Naive B cell (primary cell): ENCODE results near the gene AQP6. TPM values are rescaled to one million over a fixed set of nuclear protein-coding genes. Genes with fewer than 3 reads are reported as not detected.

Source experiments
- ATAC-seq, 2 donors: fragments of 150-1000 bp; cut with Tn5 transposase; 2 replicates each; pipeline ENCODE4 v1.10.0; 2021; ENCODE audit warnings: low read depth in 2 of 2, mild to moderate bottlenecking in 2 of 2, moderate library complexity in 2 of 2
- DNase-seq: peaks from one replicate; pipeline ENCODE4 v3.0.0; 2022
- H3K27ac Mint-ChIP-seq, 6 donors: one replicate each; pipeline ENCODE4 v1.8.0; 2020 to 2022; ENCODE audit warnings: mild to moderate bottlenecking in 6 of 6, mixed read lengths in 6 of 6, moderate library complexity in 5 of 6, inconsistent platforms in 2 of 6
- H3K27me3 Mint-ChIP-seq, 3 donors: one replicate each; pipeline ENCODE4 v1.8.0; 2021 to 2022; ENCODE audit warnings: mixed read lengths in 3 of 3, mild to moderate bottlenecking in 1 of 3
- H3K36me3 Mint-ChIP-seq, 2 donors: one replicate each; pipeline ENCODE4 v1.8.0; 2020 to 2022; ENCODE audit warnings: mixed read lengths in 2 of 2, inconsistent platforms in 1 of 2, mild to moderate bottlenecking in 1 of 2
- H3K4me1 Mint-ChIP-seq, 3 donors: one replicate each; pipeline ENCODE4 v1.8.0; 2020 to 2022; ENCODE audit warnings: mixed read lengths in 3 of 3, inconsistent platforms in 1 of 3, mild to moderate bottlenecking in 1 of 3, moderate library complexity in 1 of 3
- H3K4me3 Mint-ChIP-seq, 8 donors: one replicate each; pipeline ENCODE4 v1.8.0; 2020 to 2022; ENCODE audit warnings: mild to moderate bottlenecking in 8 of 8, mixed read lengths in 8 of 8, moderate library complexity in 8 of 8, inconsistent platforms in 2 of 8
- H3K9me3 Mint-ChIP-seq, 7 donors: one replicate each; pipeline ENCODE4 v1.8.0; 2020 to 2022; ENCODE audit warnings: mixed read lengths in 7 of 7, mild to moderate bottlenecking in 5 of 7, inconsistent platforms in 2 of 7, moderate library complexity in 1 of 7
- polyA plus RNA-seq, 6 donors: library from polyadenylated mRNA; unstranded; fragments of 300-500 nt; fragmentation: Illumina TruSeq; gene quantifications; one replicate each; pipeline ENCODE4 v1.2.3, GENCODE V29; 2021; ENCODE audit warnings: low read depth in 6 of 6

AQP6 gene
- polyA plus RNA-seq, 6 donors from 2014 or later = not detected

DNA sequence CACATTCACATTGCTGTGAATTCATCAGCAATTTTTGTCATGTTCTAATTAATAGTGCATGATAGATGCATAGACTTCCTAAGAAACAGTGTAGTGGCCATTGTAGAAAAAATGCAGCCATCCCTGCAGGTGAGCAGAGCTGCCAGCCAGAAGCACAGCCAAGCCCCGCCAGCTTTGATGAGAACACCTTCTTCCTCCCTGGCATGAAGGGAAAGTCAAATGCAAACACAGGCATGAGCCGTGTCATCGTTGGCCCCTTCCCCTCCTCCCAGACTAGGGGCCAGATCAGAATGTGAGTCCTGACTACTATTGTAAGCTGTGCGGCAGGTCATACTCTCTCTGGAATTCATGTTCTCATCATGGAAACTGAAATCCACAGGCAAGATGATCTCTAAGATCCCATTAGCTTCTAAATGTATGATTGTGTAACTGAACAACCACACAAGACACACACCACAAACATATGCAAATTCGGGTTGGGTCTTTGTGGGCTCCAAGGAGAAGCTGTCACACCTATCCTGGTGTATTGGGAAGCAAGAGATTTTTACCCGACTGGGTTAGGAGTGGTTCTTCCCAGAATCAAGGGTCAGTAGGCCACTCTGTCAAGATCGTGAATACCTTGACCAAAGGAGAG, 25.0 kb upstream of the AQP6 start:
- peaks cover 25 to 43% (median 35%) of the 10 kb centered on the region in 3 donors for H3K27me3 Mint-ChIP-seq
- H3K27ac Mint-ChIP-seq = no peak overlapping the region
- DNase-seq = no peak
- H3K4me3 Mint-ChIP-seq = no peak overlapping the region
- no peak for ATAC-seq
- no peaks in the 10 kb centered on the region for H3K36me3 Mint-ChIP-seq
- H3K4me1 Mint-ChIP-seq = peaks cover 6 to 13% (median 11%) of the 10 kb centered on the region in 3 donors
- H3K9me3 Mint-ChIP-seq = no peaks in the 10 kb centered on the region

DNA sequence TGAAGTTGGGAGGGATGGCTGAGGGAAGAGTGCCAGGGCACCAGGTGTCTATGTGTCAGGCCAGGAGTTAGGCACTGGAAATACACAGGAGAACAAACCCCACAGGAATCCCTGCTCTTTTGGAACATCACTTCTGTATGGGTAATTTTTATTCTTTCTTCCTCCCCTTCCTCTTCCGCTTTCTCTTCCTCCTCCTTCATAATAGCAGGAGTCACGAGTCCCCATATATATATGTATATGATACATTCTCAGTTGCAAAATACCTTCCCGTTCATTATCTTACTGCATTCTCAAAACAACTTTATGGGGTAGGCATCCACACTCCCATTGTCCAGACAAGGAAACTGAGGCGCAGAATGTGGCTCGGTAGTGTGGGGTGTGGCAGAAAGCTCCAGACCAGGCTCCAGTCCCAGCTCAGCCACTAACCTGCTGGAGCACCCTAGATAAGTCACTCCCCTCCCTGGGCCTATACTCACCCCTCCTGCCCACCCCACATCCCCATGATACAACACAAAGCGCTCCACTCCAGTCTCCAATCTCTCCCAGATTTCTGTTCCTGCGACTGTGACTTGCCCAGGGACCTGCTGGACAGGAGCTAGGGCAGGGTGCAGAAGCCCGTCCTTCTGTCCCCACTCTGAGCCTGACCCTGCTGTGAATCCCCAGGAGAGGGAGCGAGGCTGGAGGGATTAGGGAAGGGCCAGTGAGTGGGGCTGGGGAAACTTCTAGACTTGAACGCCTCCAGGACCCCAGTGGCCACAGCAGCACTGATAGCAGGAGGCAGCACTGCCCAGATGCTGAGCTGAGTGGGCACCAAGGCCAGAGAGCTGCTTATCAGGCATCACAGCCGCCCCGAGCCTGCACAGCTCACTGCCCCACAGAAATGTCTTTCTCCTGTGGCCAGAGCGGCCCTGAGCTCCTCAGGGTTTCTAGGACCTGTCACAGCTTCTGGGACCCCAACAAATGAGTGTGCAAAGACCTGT, 23.6 kb upstream of the AQP6 start:
- Mint-ChIP-seq H3K36me3 (no peaks in the 10 kb centered on the region), H3K27me3 (peaks cover 29 to 52% (median 40%) of the 10 kb centered on the region in 3 donors), H3K27ac (peak overlapping the region in 1 of 6 donors; percentile 57), H3K9me3 (no peaks in the 10 kb centered on the region), H3K4me1 (peaks cover 6 to 13% (median 11%) of the 10 kb centered on the region in 3 donors), H3K4me3 (no peak overlapping the region)
- DNase-seq (no peak), ATAC-seq (no peak)

DNA sequence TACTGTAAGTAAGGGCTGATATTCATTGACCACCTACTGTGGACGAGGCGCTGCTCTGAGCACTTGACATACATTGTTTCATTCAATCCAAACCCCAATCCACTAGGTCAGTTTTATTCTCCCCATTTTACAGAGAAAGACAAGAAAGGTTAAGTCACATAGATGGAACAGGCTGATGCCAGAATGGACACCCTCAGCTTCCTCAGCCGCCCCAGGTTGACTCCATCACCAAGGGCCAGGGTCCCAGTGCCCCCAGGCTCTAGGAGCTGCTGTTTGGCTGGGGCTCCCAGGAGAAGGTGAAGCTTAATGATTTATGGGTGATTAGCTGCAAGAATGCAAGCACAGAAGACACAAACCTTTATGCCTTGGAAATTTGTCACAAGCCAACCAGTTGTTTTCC, 22.9 kb upstream of the AQP6 start:
- ATAC-seq (no peak), DNase-seq (no peak)
- Mint-ChIP-seq H3K36me3 (no peaks in the 10 kb centered on the region), H3K27ac (peak overlapping the region in 1 of 6 donors; percentile 42), H3K9me3 (no peaks in the 10 kb centered on the region), H3K27me3 (peaks cover 36 to 59% (median 41%) of the 10 kb centered on the region in 3 donors), H3K4me3 (no peak overlapping the region), H3K4me1 (peaks cover 6 to 13% (median 11%) of the 10 kb centered on the region in 3 donors)

DNA sequence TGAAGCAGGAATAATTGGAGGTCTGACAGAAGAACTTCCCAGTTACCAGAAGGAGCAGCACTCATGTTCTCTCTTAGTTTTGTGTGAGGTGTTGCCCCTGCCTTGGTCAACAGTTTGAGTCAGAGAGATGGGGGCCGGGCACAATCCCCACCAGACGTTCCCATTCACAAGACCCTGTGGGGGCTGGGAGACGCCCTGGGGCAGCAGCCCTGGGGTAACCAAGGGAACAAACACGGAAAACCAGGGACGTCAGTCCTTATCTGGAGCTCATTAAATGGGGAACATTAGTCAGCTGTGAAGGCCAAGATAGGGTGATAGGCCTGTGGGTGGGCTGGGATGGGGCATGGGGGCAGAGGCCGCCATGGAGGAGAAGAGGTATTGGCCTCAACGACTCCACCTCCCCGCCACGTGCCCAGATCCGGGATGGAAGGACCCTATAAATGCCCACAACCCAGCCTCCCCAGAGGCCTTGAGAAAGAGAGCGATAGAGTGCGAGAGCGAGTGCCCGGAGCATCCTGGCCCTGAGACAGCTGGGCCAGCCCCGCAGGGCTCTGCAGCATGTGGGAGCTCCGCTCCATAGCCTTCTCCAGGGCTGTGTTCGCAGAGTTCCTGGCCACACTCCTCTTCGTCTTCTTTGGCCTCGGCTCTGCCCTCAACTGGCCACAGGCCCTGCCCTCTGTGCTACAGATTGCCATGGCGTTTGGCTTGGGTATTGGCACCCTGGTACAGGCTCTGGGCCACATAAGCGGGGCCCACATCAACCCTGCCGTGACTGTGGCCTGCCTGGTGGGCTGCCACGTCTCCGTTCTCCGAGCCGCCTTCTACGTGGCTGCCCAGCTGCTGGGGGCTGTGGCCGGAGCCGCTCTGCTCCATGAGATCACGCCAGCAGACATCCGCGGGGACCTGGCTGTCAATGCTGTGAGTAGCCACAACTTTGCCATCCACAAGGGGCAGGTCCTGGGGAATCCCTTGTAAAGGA, 22.2 kb upstream of the AQP6 start, which contains the start of gene AQP2:
Gene AQP2 (plus strand): TSS at position 465 of the 979 bp plus-strand sequence. CDS start 94 bp downstream, at position 559.
- H3K36me3 Mint-ChIP-seq = no peaks in the 10 kb centered on the region
- ATAC-seq = no peak

DNA sequence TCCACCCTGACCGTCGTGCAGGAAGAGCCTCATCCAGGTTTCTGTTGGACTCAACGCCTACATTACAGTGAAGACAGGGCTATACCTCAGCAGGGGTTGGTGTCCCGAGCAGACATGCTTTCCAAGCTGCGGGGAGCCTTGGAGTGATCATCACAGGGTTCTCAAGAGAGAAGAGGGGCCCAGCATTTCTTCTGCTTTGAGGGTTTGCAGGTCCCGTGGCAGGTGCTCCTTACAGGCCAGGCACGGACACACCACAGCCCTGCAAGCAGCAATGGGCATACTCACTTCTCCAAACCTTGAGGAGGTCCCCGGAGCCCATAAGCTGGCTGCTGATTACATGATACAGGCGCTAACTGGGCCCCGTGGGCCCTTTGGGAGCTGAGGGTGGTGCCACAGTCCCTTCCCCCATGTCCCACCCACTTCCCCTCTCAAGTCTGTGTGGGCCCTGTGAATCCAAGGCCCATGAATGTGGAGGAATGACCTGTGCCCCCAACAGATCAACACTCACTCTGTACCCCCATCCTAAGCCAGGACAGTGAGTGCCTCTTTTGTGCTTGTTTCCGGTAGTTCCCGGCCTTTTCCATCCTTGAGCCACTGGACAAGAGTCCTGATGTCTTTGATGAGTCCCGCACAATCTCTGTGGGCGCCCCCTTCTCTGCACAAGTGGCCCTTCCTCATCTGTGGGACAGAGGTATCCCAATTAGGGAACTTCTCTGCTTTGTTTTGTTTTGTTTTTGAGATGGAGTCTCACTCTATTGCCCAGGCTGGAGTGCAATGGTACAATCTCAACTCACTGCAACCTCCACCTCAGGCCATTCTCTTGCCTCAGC, 21.1 kb upstream of the AQP6 start:
- Mint-ChIP-seq H3K4me3 (no peak overlapping the region), H3K9me3 (no peaks in the 10 kb centered on the region), H3K27me3 (peaks cover 37 to 60% (median 42%) of the 10 kb centered on the region in 3 donors), H3K27ac (peak overlapping the region in 1 of 6 donors; percentile 72), H3K4me1 (peaks cover 0 to 3% (median 2%) of the 10 kb centered on the region in 3 donors), H3K36me3 (no peaks in the 10 kb centered on the region)
- ATAC-seq = no peak
- no peak for DNase-seq

More for the DNA sequence above, 22.2 kb upstream of the AQP6 start, which contains the start of gene AQP2:
- Mint-ChIP-seq H3K9me3 (no peaks in the 10 kb centered on the region), H3K27ac (peak within 1 kb of the TSS in 2 of 6 donors; percentile 42 to 72), H3K4me1 (peaks cover 3 to 7% (median 4%) of the 10 kb centered on the region in 3 donors), H3K27me3 (peaks cover 35 to 57% (median 37%) of the 10 kb centered on the region in 3 donors), H3K4me3 (no peak within 1 kb of the TSS)
- no peak for DNase-seq

DNA sequence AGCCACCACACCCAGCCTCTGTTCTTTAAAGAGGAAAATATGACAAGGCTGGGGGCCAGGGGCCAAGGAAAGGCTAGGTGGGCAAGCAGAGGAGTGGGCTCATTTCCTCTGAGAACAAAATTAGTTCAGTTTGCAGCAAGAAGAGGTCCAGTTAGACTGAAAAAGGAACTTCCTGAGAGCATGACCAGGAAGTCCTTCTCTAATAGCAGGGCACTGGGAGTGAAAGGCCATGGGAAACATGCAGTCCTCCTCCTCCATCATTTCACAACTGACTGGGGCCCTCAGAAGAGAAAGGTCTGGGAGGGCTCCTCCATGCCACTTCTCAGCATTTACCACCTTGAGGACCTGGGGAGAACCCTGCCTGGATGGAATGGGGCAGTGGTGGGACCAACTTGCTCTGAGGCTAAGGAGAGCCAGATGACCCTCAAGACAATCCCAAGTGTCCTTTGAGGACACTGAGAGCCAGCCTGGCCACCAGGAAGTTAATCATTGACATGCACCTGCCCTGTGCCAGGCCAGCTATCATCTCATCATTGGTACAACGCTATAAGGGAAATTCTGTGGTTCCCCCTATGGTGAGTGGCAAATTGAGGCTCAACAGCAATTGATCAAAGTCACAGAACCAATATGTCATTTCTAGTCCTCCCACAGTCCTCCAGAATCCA, 20.2 kb upstream of the AQP6 start:
- ATAC-seq = no peak
- no peak overlapping the region for H3K4me3 Mint-ChIP-seq
- no peaks in the 10 kb centered on the region for H3K9me3 Mint-ChIP-seq
- H3K27ac Mint-ChIP-seq = no peak overlapping the region
- H3K4me1 Mint-ChIP-seq = peaks cover 0 to 3% (median 3%) of the 10 kb centered on the region in 3 donors
- H3K36me3 Mint-ChIP-seq = no peaks in the 10 kb centered on the region
- no peak for DNase-seq
- peaks cover 46 to 67% (median 51%) of the 10 kb centered on the region in 3 donors for H3K27me3 Mint-ChIP-seq

DNA sequence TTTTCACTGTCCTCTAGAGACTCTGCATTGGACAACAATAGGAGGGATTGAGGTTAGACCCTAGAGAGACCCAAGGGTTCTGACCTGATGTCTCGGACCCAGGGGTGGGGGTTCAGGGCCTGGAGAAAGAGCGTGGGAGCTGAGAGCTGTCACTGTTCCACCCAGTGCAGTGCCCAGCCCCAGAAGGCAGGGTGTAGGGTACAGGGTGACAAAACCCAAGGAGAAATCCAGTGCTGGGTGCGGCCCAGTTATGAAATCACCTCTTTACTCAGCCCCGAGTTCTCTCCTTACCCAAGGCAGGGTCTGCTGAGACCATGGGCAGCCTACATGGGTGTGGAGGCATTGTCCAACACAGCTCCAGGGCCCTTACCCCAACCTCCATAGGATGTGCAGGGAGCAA, 19.6 kb upstream of the AQP6 start:
- Mint-ChIP-seq H3K4me3 (no peak overlapping the region), H3K27ac (no peak overlapping the region), H3K9me3 (no peaks in the 10 kb centered on the region), H3K27me3 (peaks cover 52 to 67% (median 55%) of the 10 kb centered on the region in 3 donors), H3K4me1 (peaks cover 0 to 3% (median 3%) of the 10 kb centered on the region in 3 donors), H3K36me3 (no peaks in the 10 kb centered on the region)
- DNase-seq (no peak), ATAC-seq (no peak)

DNA sequence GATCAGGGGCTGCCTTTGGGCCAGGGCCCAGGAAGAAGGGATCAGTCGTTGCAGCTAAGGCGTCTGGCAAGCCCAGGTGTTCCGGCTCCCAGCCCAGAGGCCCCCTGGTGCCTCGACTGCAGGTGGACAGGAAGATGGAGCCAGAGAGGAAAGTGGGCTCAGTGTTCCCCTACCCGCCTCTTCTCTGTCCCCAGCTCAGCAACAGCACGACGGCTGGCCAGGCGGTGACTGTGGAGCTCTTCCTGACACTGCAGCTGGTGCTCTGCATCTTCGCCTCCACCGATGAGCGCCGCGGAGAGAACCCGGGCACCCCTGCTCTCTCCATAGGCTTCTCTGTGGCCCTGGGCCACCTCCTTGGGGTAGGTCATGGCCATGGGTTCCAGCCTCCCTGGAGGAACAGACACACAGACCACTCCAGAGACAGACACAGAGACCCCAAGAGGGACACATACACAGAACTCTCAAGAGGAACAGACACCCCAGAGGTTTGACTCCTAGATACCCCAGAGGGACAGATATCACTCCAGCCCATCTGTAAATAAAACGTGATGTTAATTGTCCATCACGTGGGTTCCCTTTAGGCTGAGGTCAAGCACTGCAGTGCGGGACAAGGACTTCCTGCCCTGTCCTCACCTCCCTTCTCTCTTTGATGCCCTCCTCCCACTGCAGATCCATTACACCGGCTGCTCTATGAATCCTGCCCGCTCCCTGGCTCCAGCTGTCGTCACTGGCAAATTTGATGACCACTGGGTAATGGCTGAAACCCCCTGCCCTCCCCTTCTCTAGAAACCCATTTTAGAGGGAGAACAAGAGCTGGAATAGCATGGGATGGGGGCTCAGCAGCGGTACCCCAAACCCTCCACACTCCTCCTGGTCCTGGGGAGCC, 18.5 kb upstream of the AQP6 start:
- no peak overlapping the region for H3K27ac Mint-ChIP-seq
- H3K4me3 Mint-ChIP-seq = no peak overlapping the region
- peaks cover 0 to 3% (median 3%) of the 10 kb centered on the region in 3 donors for H3K4me1 Mint-ChIP-seq
- H3K27me3 Mint-ChIP-seq = peaks cover 56 to 69% (median 65%) of the 10 kb centered on the region in 3 donors
- ATAC-seq = no peak
- no peaks in the 10 kb centered on the region for H3K36me3 Mint-ChIP-seq
- DNase-seq = no peak
- no peaks in the 10 kb centered on the region for H3K9me3 Mint-ChIP-seq

DNA sequence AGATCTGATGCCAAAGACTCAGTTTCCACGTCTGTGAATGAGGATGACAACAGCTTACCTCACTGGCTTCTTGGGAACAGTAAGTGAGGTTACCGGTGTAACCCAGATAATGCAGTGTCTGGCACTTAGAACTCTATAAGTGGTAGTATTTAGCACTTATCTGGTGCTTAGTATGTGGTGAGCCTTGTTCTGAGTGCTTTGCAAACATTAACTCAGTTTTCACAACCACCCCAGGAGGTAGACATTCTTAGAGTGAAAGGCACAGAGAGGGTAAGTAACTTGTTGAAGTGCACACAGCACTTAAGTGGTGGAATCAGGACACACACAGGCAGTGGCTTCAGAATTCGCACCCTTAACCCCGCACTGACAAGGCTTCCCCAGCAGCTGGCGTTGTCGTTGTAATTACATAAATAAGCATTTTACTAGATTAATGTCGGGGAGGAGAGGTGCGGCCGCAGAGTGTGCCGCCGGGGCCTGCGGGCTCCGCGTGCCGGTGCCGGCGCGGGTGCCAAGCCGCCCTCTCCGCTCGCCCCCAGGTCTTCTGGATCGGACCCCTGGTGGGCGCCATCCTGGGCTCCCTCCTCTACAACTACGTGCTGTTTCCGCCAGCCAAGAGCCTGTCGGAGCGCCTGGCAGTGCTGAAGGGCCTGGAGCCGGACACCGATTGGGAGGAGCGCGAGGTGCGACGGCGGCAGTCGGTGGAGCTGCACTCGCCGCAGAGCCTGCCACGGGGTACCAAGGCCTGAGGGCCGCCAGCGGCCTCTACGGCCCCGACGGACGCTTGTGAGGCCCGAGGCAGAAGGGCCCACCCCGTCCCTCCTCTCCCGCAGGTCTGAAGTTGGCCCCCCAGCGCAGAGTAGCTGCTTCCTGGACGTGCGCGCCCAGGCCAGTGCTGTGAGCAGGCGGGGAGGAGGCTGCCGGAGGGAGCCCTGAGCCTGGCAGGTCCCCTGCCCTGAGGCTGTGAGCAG, 17.6 kb upstream of the AQP6 start:
- Mint-ChIP-seq H3K36me3 (peaks cover 0 to 1% of the 10 kb centered on the region in 2 donors), H3K27ac (no peak overlapping the region), H3K27me3 (peaks cover 65 to 72% (median 66%) of the 10 kb centered on the region in 3 donors), H3K9me3 (no peaks in the 10 kb centered on the region), H3K4me3 (peak overlapping the region in 1 of 8 donors; percentile 47), H3K4me1 (peaks cover 1 to 4% (median 4%) of the 10 kb centered on the region in 3 donors)
- no peak for DNase-seq
- ATAC-seq = no peak
